Right lobe of liver (tissue), 6 donors: ENCODE results near the gene DLX5. TPM values are rescaled to one million over a fixed set of nuclear protein-coding genes. Genes with fewer than 3 reads are reported as not detected.

Source experiments
- ATAC-seq, 4 donors: fragments of 200-7000 bp; cut with Tn5 transposase; one replicate each; pipeline ENCODE4 v1.9.1; 2020; ENCODE audit warnings: mild to moderate bottlenecking in 4 of 4, moderate library complexity in 4 of 4
- DNase-seq, 3 donors: peaks; one replicate each; pipeline ENCODE4 v3.0.0-alpha.2; 2020
- H3K27ac ChIP-seq, 3 donors: fragments of 200-600 bp; one replicate each; pipeline ENCODE4 v1.8.0; 2022
- H3K27me3 ChIP-seq, 2 donors: fragments of 200-600 bp; one replicate each; pipeline ENCODE4 v1.8.0; 2022
- H3K36me3 ChIP-seq, 4 donors: fragments of 200-600 bp; sonication (generic) in 1 of 4; one replicate each; pipeline versions ENCODE4 v1.5.1 to v1.8.0; 2017 to 2022; ENCODE audit warnings: control low read depth in 1 of 4
- H3K4me1 ChIP-seq, 4 donors: fragments of 200-600 bp; sonication (generic) in 1 of 4; one replicate each; pipeline versions ENCODE4 v1.5.1 to v1.8.0; 2017 to 2022; ENCODE audit warnings: control low read depth in 1 of 4
- H3K4me3 ChIP-seq, 3 donors: fragments of 200-600 bp; one replicate each; pipeline ENCODE4 v1.8.0; 2022
- H3K9me3 ChIP-seq, 4 donors: fragments of 200-600 bp; sonication (generic) in 1 of 4; one replicate each; pipeline versions ENCODE4 v1.5.1 to v1.8.0; 2017 to 2022; ENCODE audit warnings: control low read depth in 1 of 4
- CTCF ChIP-seq, 4 donors: fragments of 200-600 bp in 3 of 4; fragments of 450-650 bp in 1 of 4; IDR thresholded peaks; one replicate each; pipeline versions ENCODE4 v1.5.1 to v1.8.0; 2016 to 2022; ENCODE audit warnings: antibody characterized with exemption in 4 of 4, mild to moderate bottlenecking in 2 of 4
- POLR2A ChIP-seq: fragments of 450-650 bp; IDR thresholded peaks from one replicate; pipeline ENCODE4 v1.6.1; 2017; ENCODE audit warnings: antibody characterized with exemption, mild to moderate bottlenecking
- WGBS: methylation state at CpG from one replicate; pipeline ENCODE4 v1.1.6; 2018; ENCODE audit warnings: low coverage, low lambda C conversion rate; ENCODE audit not compliant: insufficient coverage; ENCODE audit errors: missing lambda C conversion rate; 5-methylcytosine and 5-hydroxymethylcytosine counted together
- intact Hi-C, 2 donors: fragments of 100-400 bp; cut with DNase I; formaldehyde crosslinking; loops; one replicate each; pipeline versions ENCODE4 v1.11.2 to v1.14.1; 2022
- total RNA-seq, 6 experiments: library from RNA; depleted of rRNA in 2 of 6; stranded (reverse); fragments of >200 nt in 2 of 6; fragmentation: NEBNext Ultra II Directional in 3 of 6; extraction: Animal tissue kit (Norgen Biotek cat#: 25700) in 3 of 6; gene quantifications; one replicate each; pipeline versions ENCODE4 v1.1.0 to v1.2.4, GENCODE V29; 2016 to 2023
- donor health status: DM: no; HTN: yes; CAD: no.
- donor health status: DM: no; HTN: no; CAD: no.
- donor health status: DM: no; HTN: no; CAD: no.
- donor health status: DM: no; HTN: yes; CAD: no.
- donor health status: DM: no; HTN: yes; CAD: no.

The DLX5 gene
- total RNA-seq, 6 experiments from 2014 or later, result not detected

- H3K27me3 ChIP-seq, result peaks cover 11 to 75% of the 10 kb centered on the region in 2 donors
- no peak overlapping the region for H3K27ac ChIP-seq
- no peaks in the 10 kb centered on the region for H3K36me3 ChIP-seq
- no peak overlapping the region for H3K4me3 ChIP-seq
- no peaks in the 10 kb centered on the region for H3K4me1 ChIP-seq
- ATAC-seq (no peak), DNase-seq (no peak)
- whole genome bisulfite sequencing, result 8% methylated on average over 8 of the region's 11 CpGs
- intact Hi-C loops, result no loop called here
- no peaks in the 10 kb centered on the region for H3K9me3 ChIP-seq
- no peak for TF ChIP-seq POLR2A
- TF ChIP-seq CTCF (IDR thresholded peaks at IDR 0.05), result no peak
Observed at GRCh38 chr7:96998333-96998732, 26.3 kb downstream of the DLX5 start.

GRCh38 chr7:96997512-96998032 lies 27.1 kb downstream of the DLX5 start:
- Histone ChIP-seq H3K4me1 (no peaks in the 10 kb centered on the region), H3K4me3 (no peak overlapping the region), H3K27me3 (peaks cover 14 to 76% of the 10 kb centered on the region in 2 donors), H3K27ac (no peak overlapping the region), H3K36me3 (no peaks in the 10 kb centered on the region), H3K9me3 (no peaks in the 10 kb centered on the region)
- TF ChIP-seq CTCF (IDR thresholded peaks at IDR 0.05), result no peak
- TF ChIP-seq POLR2A, result no peak
- ATAC-seq, result no peak
- no peak for DNase-seq
- intact Hi-C loops, result no loop called here
- whole genome bisulfite sequencing, result 14% methylated on average over 17 of the region's 23 CpGs

- H3K4me1 ChIP-seq, result no peaks in the 10 kb centered on the region
- no peak for ATAC-seq
- under 1% methylated on average over 13 of the region's 14 CpGs for WGBS
- H3K27me3 ChIP-seq, result peaks cover 13 to 74% of the 10 kb centered on the region in 2 donors
- no peak overlapping the region for H3K4me3 ChIP-seq
- no peak for TF ChIP-seq POLR2A
- no peak for TF ChIP-seq CTCF (IDR thresholded peaks at IDR 0.05)
- no peak for DNase-seq
- no peaks in the 10 kb centered on the region for H3K9me3 ChIP-seq
- no peaks in the 10 kb centered on the region for H3K36me3 ChIP-seq
- intact Hi-C loops, result no loop called here
- H3K27ac ChIP-seq, result no peak overlapping the region
Observed at GRCh38 chr7:96996958-96997511, 27.6 kb downstream of the DLX5 start.

- Histone ChIP-seq H3K4me3 (no peak overlapping the region), H3K9me3 (no peaks in the 10 kb centered on the region), H3K4me1 (no peaks in the 10 kb centered on the region), H3K27me3 (peaks cover 9 to 73% of the 10 kb centered on the region in 2 donors), H3K27ac (no peak overlapping the region), H3K36me3 (no peaks in the 10 kb centered on the region)
- WGBS, result 4% methylated on average over 24 of the region's 32 CpGs
- intact Hi-C loops, result no loop called here
- TF ChIP-seq POLR2A, result no peak
- TF ChIP-seq CTCF (IDR thresholded peaks at IDR 0.05), result no peak
- DNase-seq (no peak), ATAC-seq (no peak)
Observed at GRCh38 chr7:96996111-96996957, 28.3 kb downstream of the DLX5 start.
